HEK293T (cell line): ENCODE measurements around the gene SAP30.

Experiments used
- BHLHE40 ChIP-seq: fragments of 450-650 bp; IDR thresholded peaks from 2 replicates; pipeline ENCODE4 v1.6.1; 2016; ENCODE audit warnings: mild to moderate bottlenecking, moderate library complexity, borderline replicate concordance
- CTBP1 ChIP-seq: fragments of 450-650 bp; IDR thresholded peaks from 2 replicates; pipeline ENCODE4 v1.6.1; 2016; ENCODE audit warnings: borderline replicate concordance
- ELF4 ChIP-seq: fragments of 450-650 bp; IDR thresholded peaks from 2 replicates; pipeline ENCODE4 v1.6.1; 2017; ENCODE audit warnings: antibody characterized with exemption
- FOXK2 ChIP-seq: fragments of 450-650 bp; IDR thresholded peaks from 2 replicates; pipeline ENCODE4 v1.6.1; 2016; ENCODE audit warnings: mild to moderate bottlenecking
- FOXM1 ChIP-seq: fragments of 450-650 bp; IDR thresholded peaks from 2 replicates; pipeline ENCODE4 v1.6.1; 2017; ENCODE audit warnings: mild to moderate bottlenecking, borderline replicate concordance
- HDGF ChIP-seq: fragments of 450-650 bp; IDR thresholded peaks from 2 replicates; pipeline ENCODE4 v1.6.1; 2017; ENCODE audit warnings: antibody characterized with exemption, borderline replicate concordance
- L3MBTL2 ChIP-seq: fragments of 450-650 bp; conservative IDR thresholded peaks from 2 replicates; pipeline ENCODE4 v1.6.1; 2016; ENCODE audit warnings: mild to moderate bottlenecking
- NFRKB ChIP-seq: fragments of 450-650 bp; IDR thresholded peaks from 2 replicates; pipeline ENCODE4 v1.6.1; 2016; ENCODE audit warnings: mild to moderate bottlenecking, moderate library complexity
- SP1 ChIP-seq: fragments of 450-650 bp; IDR thresholded peaks from 2 replicates; pipeline ENCODE4 v1.6.1; 2017
- SUZ12 ChIP-seq: fragments of 450-650 bp; IDR thresholded peaks from 2 replicates; pipeline ENCODE4 v1.6.1; 2016; ENCODE audit warnings: mild to moderate bottlenecking
- TARDBP ChIP-seq: fragments of 450-650 bp; IDR thresholded peaks from 2 replicates; pipeline ENCODE4 v1.6.1; 2016
- ZNF384 ChIP-seq: fragments of 450-650 bp; IDR thresholded peaks from 2 replicates; pipeline ENCODE4 v1.6.1; 2016

- TF ChIP-seq SUZ12 (no peak), L3MBTL2 (no peak), SP1 (no peak), ELF4 (no peak), BHLHE40 (no peak), HDGF (no peak), CTBP1 (no peak), ZNF384 (no peak), FOXM1 (no peak), FOXK2 (no peak), TARDBP (no peak), NFRKB (no peak)
Measured at GRCh38 chr4:173357939-173358338, 12.8 kb upstream of the SAP30 start.
